ENCODE results near the gene AMMECR1L. TPM values are rescaled to one million over a fixed set of nuclear protein-coding genes. Genes with fewer than 3 reads are reported as not detected.

AMMECR1L gene
- total and polyA plus RNA-seq, 10 of the 15 experiments (the other 5 are each of a cell fraction or from before 2014, with no cell fraction given): 2.7 to 12.1 (median 8.0) TPM

- H3K79me2 ChIP-seq (ENCODE audit: control insufficient read depth, insufficient read depth, low read length): peaks cover 19% of the 10 kb centered on the region
- BruUV-seq (replicated peaks): no TSS peak
- H4K20me1 ChIP-seq (ENCODE audit: control insufficient read depth, insufficient read depth): no peaks in the 10 kb centered on the region
- intact Hi-C loops (cut with micrococcal nuclease; ENCODE audit: unreplicated experiment) (no loop called here), in situ Hi-C loops (cut with MboI) (no loop called here)
- no peaks in the 10 kb centered on the region for H3K36me3 ChIP-seq (ENCODE audit: control insufficient read depth in 2 of 2, insufficient read depth in 2 of 2, low read length in 1 of 2)
- ChIA-PET SMC1A (ENCODE audit: uncharacterized antibody, unreplicated experiment) (interaction anchor here (1.0 kb wide), 1 partner anchor 18 kb away, joined by 3 read pairs; no protein-coding TSS in a partner anchor), CTCF (interaction anchor here (0.6 kb wide), 1 partner anchor 9 kb away, joined by 3 read pairs; no protein-coding TSS in a partner anchor), POLR2A (no interaction called here), RAD21 (ENCODE audit: unreplicated experiment) (interaction anchor here (1.0 kb wide), 1 partner anchor 298 kb away, joined by 3 read pairs; no protein-coding TSS in a partner anchor)
- DNase-seq (ENCODE audit: low read depth, low spot score) (no peak), FAIRE-seq (no peak), ATAC-seq (no peak)
- no peak overlapping the region for H3K9ac ChIP-seq (ENCODE audit: control insufficient read depth, insufficient read depth, low read length)
- 100% methylated on average over 1 of the region's 1 CpG for WGBS (ENCODE audit: insufficient coverage, insufficient replicate concordance, low lambda C conversion rate, missing lambda C conversion rate)
- no peak overlapping the region for H3K27ac ChIP-seq (ENCODE audit: control insufficient read depth, insufficient read depth)
- H2AFZ ChIP-seq (ENCODE audit: control insufficient read depth, low read depth, low read length): no peak overlapping the region
- H3K4me2 ChIP-seq (ENCODE audit: control insufficient read depth, insufficient read depth): no peak overlapping the region
- TF ChIP-seq, protein P1, sequence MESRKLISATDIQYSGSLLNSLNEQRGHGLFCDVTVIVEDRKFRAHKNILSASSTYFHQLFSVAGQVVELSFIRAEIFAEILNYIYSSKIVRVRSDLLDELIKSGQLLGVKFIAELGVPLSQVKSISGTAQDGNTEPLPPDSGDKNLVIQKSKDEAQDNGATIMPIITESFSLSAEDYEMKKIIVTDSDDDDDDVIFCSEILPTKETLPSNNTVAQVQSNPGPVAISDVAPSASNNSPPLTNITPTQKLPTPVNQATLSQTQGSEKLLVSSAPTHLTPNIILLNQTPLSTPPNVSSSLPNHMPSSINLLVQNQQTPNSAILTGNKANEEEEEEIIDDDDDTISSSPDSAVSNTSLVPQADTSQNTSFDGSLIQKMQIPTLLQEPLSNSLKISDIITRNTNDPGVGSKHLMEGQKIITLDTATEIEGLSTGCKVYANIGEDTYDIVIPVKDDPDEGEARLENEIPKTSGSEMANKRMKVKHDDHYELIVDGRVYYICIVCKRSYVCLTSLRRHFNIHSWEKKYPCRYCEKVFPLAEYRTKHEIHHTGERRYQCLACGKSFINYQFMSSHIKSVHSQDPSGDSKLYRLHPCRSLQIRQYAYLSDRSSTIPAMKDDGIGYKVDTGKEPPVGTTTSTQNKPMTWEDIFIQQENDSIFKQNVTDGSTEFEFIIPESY (IDR thresholded peaks at IDR 0.05): no peak
- TF ChIP-seq SMC3 (IDR thresholded peaks at IDR 0.05; ENCODE audit: borderline replicate concordance, low read length): no peak
- no peak for TF ChIP-seq POLR2AphosphoS2 (IDR thresholded peaks at IDR 0.05; ENCODE audit: low read depth, low read length)
- no peak for TF ChIP-seq DPF2 (IDR thresholded peaks at IDR 0.05)
- no peak for TF ChIP-seq MEF2A (IDR thresholded peaks at IDR 0.05; ENCODE audit: insufficient read depth, low read depth, low read length)
- no peak for TF ChIP-seq ESRRA (IDR thresholded peaks at IDR 0.05; ENCODE audit: low read length)
- no peak for TF ChIP-seq BHLHE40 (IDR thresholded peaks at IDR 0.05; ENCODE audit: borderline replicate concordance in 1 of 2, low read depth in 2 of 2, low read length in 1 of 2)
- TF ChIP-seq ZNF207 (IDR thresholded peaks at IDR 0.05; ENCODE audit: borderline replicate concordance): no peak
- TF ChIP-seq, protein P2, sequence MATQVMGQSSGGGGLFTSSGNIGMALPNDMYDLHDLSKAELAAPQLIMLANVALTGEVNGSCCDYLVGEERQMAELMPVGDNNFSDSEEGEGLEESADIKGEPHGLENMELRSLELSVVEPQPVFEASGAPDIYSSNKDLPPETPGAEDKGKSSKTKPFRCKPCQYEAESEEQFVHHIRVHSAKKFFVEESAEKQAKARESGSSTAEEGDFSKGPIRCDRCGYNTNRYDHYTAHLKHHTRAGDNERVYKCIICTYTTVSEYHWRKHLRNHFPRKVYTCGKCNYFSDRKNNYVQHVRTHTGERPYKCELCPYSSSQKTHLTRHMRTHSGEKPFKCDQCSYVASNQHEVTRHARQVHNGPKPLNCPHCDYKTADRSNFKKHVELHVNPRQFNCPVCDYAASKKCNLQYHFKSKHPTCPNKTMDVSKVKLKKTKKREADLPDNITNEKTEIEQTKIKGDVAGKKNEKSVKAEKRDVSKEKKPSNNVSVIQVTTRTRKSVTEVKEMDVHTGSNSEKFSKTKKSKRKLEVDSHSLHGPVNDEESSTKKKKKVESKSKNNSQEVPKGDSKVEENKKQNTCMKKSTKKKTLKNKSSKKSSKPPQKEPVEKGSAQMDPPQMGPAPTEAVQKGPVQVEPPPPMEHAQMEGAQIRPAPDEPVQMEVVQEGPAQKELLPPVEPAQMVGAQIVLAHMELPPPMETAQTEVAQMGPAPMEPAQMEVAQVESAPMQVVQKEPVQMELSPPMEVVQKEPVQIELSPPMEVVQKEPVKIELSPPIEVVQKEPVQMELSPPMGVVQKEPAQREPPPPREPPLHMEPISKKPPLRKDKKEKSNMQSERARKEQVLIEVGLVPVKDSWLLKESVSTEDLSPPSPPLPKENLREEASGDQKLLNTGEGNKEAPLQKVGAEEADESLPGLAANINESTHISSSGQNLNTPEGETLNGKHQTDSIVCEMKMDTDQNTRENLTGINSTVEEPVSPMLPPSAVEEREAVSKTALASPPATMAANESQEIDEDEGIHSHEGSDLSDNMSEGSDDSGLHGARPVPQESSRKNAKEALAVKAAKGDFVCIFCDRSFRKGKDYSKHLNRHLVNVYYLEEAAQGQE (IDR thresholded peaks at IDR 0.05; ENCODE audit: low read depth, low read length): no peak
- no peak for TF ChIP-seq PAX8 (IDR thresholded peaks at IDR 0.05)
- TF ChIP-seq ATF7 (IDR thresholded peaks at IDR 0.05; ENCODE audit: low read depth): no peak
- H3K4me1 ChIP-seq (ENCODE audit: control insufficient read depth, insufficient read depth, low read length): peaks cover 4% of the 10 kb centered on the region; the same call in 1 of the 2 replicates
- H3K4me3 ChIP-seq: no peak overlapping the region
- H3K9me3 ChIP-seq (replicated peaks; ENCODE audit: control insufficient read depth, insufficient read depth, low read length): no peaks in the 10 kb centered on the region
- no peaks in the 10 kb centered on the region for H3K27me3 ChIP-seq (replicated peaks in 1 of 2; ENCODE audit: control insufficient read depth in 2 of 2, insufficient read depth in 2 of 2, low read length in 1 of 2)
These were observed 3.0 kb upstream of the AMMECR1L start for GRCh38 chr2:127888772-127889171.
